ENCODE data around the gene PTPRK. TPM values are rescaled to one million over a fixed set of nuclear protein-coding genes. Genes with fewer than 3 reads are reported as not detected.

The PTPRK gene
- total and polyA plus RNA-seq, 2 of the 13 experiments (the other 11 are each of a cell fraction or from before 2014, with no cell fraction given), result 43.6 to 98.3 TPM

- TF ChIP-seq MLX (CRISPR knock-in tag; IDR thresholded peaks at IDR 0.05) (no peak), TRIM22 (IDR thresholded peaks at IDR 0.05) (no peak), ZSCAN30 (CRISPR knock-in tag; IDR thresholded peaks at IDR 0.05) (peak; percentile 90), ZNF713 (CRISPR knock-in tag; IDR thresholded peaks at IDR 0.05) (no peak), PRPF4 (IDR thresholded peaks at IDR 0.05; ENCODE audit: low read depth, low read length, poor library complexity, severe bottlenecking) (no peak), ZBTB39 (CRISPR knock-in tag; IDR thresholded peaks at IDR 0.05) (peak; percentile 77; the same call in 1 of the 2 replicates), MTA3 (CRISPR knock-in tag; IDR thresholded peaks at IDR 0.05) (no peak), IRF2 (CRISPR knock-in tag; IDR thresholded peaks at IDR 0.05) (no peak), ZNF598 (CRISPR knock-in tag; IDR thresholded peaks at IDR 0.05; ENCODE audit: borderline replicate concordance) (no peak; the same call in 1 of the 2 replicates), ADNP (CRISPR knock-in tag; IDR thresholded peaks at IDR 0.05) (no peak), ARNTL (CRISPR knock-in tag; IDR thresholded peaks at IDR 0.05) (no peak; the same call in 1 of the 2 replicates), HBP1 (CRISPR knock-in tag; IDR thresholded peaks at IDR 0.05; ENCODE audit: low read depth) (no peak), ZFY (CRISPR knock-in tag; IDR thresholded peaks at IDR 0.05) (no peak; the same call in 1 of the 2 replicates), TBX2 (CRISPR knock-in tag; IDR thresholded peaks at IDR 0.05; ENCODE audit: borderline replicate concordance) (no peak), ZNF343 (CRISPR knock-in tag; IDR thresholded peaks at IDR 0.05) (no peak), XRCC5 (optimal IDR thresholded peaks at IDR 0.05; ENCODE audit: low read length) (peak; percentile 39), ZNF121 (CRISPR knock-in tag; IDR thresholded peaks at IDR 0.05) (no peak), HNRNPK (IDR thresholded peaks at IDR 0.05; ENCODE audit: low read depth, low read length, poor library complexity, severe bottlenecking) (peak; percentile 4), HMG20A (CRISPR knock-in tag; IDR thresholded peaks at IDR 0.05; ENCODE audit: borderline replicate concordance) (peak; percentile 21; the same call in 1 of the 2 replicates), MED1 (CRISPR knock-in tag; IDR thresholded peaks at IDR 0.05) (peak; percentile 65), HMGA1 (CRISPR knock-in tag; conservative IDR thresholded peaks at IDR 0.05) (no peak), GTF3A (CRISPR knock-in tag; conservative IDR thresholded peaks at IDR 0.05) (no peak)
These were observed 1.1 kb downstream of the PTPRK start (continued) for GRCh38 chr6:128519132-128519930.

All from HepG2 (cell line).